IMR-90 (cell line): ENCODE measurements around the gene MPP2.

ENCODE experiments used
- BHLHE40 ChIP-seq: fragments of 150-350 bp; IDR thresholded peaks from 2 replicates; pipeline ENCODE4 v1.6.1; 2016; ENCODE audit warnings: mild to moderate bottlenecking, low read depth, low read length
- CEBPB ChIP-seq: IDR thresholded peaks from 2 replicates; pipeline ENCODE4 v1.6.1; 2012; ENCODE audit warnings: low read depth, low read length, improper control_type of control experiment
- CHD1 ChIP-seq: IDR thresholded peaks from 2 replicates; pipeline ENCODE4 v1.6.1; 2012; ENCODE audit warnings: low read depth, low read length, improper control_type of control experiment
- MAZ ChIP-seq: IDR thresholded peaks from 2 replicates; pipeline ENCODE4 v1.6.1; 2012; ENCODE audit warnings: low read depth, mild to moderate bottlenecking, low read length, improper control_type of control experiment, moderate library complexity, borderline replicate concordance
- POLR2A ChIP-seq: IDR thresholded peaks from 2 replicates; pipeline ENCODE4 v1.6.1; 2012; ENCODE audit warnings: mild to moderate bottlenecking, low read depth, low read length
- RAD21 ChIP-seq: IDR thresholded peaks from 2 replicates; pipeline ENCODE4 v1.6.1; 2012; ENCODE audit warnings: low read length, improper control_type of control experiment
- RCOR1 ChIP-seq: IDR thresholded peaks from 2 replicates; pipeline ENCODE4 v1.6.1; 2012; ENCODE audit warnings: mild to moderate bottlenecking, low read length, improper control_type of control experiment; ENCODE audit not compliant: insufficient replicate concordance
- RFX5 ChIP-seq: IDR thresholded peaks from 2 replicates; pipeline ENCODE4 v1.8.0; 2012; ENCODE audit warnings: low read depth, mild to moderate bottlenecking, low read length, moderate library complexity
- TF ChIP-seq, protein P1 (sequence below): conservative IDR thresholded peaks from 2 replicates; pipeline ENCODE4 v1.5.1; 2012; ENCODE audit warnings: mild to moderate bottlenecking, low read depth, low read length, improper control_type of control experiment

DNA sequence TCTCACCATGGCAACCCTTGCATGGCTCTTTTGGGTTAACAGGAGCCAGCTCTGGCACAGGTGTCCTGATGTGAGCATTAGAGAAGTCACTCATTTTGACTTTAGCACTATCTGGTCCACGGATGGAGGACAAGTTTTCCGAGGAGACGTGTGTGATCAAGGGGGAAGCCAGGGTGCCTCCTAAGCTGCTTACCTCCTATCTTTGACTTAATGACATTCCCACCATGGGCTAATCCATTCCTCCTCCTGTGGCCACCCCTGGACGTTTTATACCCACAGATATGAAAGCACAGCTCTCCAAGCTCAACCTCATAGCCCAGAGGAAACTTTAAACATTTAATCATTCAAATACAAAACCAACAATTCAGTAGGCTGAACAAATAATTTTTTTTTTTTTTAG lies 18.8 kb downstream of the MPP2 start:
- TF ChIP-seq CHD1 (no peak), RCOR1 (no peak), BHLHE40 (no peak), CEBPB (no peak), POLR2A (no peak), RFX5 (no peak), MAZ (no peak), RAD21 (no peak)
- TF ChIP-seq, protein P1, sequence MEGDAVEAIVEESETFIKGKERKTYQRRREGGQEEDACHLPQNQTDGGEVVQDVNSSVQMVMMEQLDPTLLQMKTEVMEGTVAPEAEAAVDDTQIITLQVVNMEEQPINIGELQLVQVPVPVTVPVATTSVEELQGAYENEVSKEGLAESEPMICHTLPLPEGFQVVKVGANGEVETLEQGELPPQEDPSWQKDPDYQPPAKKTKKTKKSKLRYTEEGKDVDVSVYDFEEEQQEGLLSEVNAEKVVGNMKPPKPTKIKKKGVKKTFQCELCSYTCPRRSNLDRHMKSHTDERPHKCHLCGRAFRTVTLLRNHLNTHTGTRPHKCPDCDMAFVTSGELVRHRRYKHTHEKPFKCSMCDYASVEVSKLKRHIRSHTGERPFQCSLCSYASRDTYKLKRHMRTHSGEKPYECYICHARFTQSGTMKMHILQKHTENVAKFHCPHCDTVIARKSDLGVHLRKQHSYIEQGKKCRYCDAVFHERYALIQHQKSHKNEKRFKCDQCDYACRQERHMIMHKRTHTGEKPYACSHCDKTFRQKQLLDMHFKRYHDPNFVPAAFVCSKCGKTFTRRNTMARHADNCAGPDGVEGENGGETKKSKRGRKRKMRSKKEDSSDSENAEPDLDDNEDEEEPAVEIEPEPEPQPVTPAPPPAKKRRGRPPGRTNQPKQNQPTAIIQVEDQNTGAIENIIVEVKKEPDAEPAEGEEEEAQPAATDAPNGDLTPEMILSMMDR = no peak
